ENCODE results near the gene NFKBIA. TPM values are rescaled to one million over a fixed set of nuclear protein-coding genes. Genes with fewer than 3 reads are reported as not detected.
"Not testable (repeated sequence)": the region's sequence is repeated elsewhere in the genome, so short reads cannot be mapped to it uniquely, and the experiment has no call there.

The NFKBIA gene
- total RNA-seq, 4 donors from 2014 or later = 139 to 441 (median 298) TPM

- peak; percentile 18 for DNase-seq
- Histone ChIP-seq H3K36me3 (no peaks in the 10 kb centered on the region), H3K4me1 (peaks cover 44 to 81% (median 55%) of the 10 kb centered on the region in 3 donors), H3K9me3 (no peaks in the 10 kb centered on the region), H3K27ac (peak overlapping the region; percentile 78 to 90 (median 86)), H3K27me3 (no peaks in the 10 kb centered on the region), H3K4me3 (no peak overlapping the region)
- WGBS, 2 donors = 43 to 54% methylated on average over 7 to 8 of the region's 13 CpGs
- intact Hi-C loops (cut with DNase I) = no loop called here
- peak in 1 of 4 donors; percentile 48 for TF ChIP-seq POLR2A (IDR thresholded peaks at IDR 0.05)
- TF ChIP-seq, protein P1, sequence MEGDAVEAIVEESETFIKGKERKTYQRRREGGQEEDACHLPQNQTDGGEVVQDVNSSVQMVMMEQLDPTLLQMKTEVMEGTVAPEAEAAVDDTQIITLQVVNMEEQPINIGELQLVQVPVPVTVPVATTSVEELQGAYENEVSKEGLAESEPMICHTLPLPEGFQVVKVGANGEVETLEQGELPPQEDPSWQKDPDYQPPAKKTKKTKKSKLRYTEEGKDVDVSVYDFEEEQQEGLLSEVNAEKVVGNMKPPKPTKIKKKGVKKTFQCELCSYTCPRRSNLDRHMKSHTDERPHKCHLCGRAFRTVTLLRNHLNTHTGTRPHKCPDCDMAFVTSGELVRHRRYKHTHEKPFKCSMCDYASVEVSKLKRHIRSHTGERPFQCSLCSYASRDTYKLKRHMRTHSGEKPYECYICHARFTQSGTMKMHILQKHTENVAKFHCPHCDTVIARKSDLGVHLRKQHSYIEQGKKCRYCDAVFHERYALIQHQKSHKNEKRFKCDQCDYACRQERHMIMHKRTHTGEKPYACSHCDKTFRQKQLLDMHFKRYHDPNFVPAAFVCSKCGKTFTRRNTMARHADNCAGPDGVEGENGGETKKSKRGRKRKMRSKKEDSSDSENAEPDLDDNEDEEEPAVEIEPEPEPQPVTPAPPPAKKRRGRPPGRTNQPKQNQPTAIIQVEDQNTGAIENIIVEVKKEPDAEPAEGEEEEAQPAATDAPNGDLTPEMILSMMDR (IDR thresholded peaks at IDR 0.05) = no peak
Observed at GRCh38 chr14:35365130-35366055, 39.2 kb downstream of the NFKBIA start.

- Histone ChIP-seq H3K27ac (peak overlapping the region in 1 of 4 donors; percentile 43), H3K4me1 (peaks cover 28 to 56% (median 32%) of the 10 kb centered on the region in 3 donors), H3K4me3 (no peak overlapping the region), H3K27me3 (no peaks in the 10 kb centered on the region), H3K9me3 (no peaks in the 10 kb centered on the region), H3K36me3 (no peaks in the 10 kb centered on the region)
- no peak for TF ChIP-seq POLR2A (IDR thresholded peaks at IDR 0.05)
- TF ChIP-seq, protein P1 (IDR thresholded peaks at IDR 0.05) = no peak
- intact Hi-C loops (cut with DNase I) = no loop called here
- DNase-seq = no peak
- WGBS, 2 donors = 73 to 79% methylated on average over 24 to 25 of the region's 25 CpGs
Observed at GRCh38 chr14:35362911-35363374, 41.6 kb downstream of the NFKBIA start.

DNA sequence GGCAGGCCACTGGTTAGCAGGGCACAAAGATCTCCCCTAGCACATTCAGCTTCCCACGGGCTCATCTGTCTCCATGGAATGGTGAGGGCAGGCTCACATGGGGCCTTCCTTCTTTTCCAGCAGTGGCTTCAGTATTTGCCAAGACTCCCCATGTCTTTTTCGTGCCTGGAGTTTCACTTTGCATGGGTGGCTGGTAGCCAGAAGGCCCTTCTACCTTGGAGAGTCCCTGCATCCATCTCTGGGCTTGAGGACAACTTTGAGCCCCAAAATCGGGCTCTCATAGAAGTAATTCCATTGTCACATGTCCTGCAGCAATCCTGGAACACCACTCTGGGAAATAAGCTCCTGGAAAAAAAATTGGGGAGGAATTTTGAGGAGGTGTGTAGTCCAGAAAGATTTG lies 42.1 kb downstream of the NFKBIA start:
- Histone ChIP-seq H3K9me3 (no peaks in the 10 kb centered on the region), H3K36me3 (no peaks in the 10 kb centered on the region), H3K27ac (no peak overlapping the region), H3K4me1 (peaks cover 23 to 51% (median 28%) of the 10 kb centered on the region in 3 donors), H3K27me3 (no peaks in the 10 kb centered on the region), H3K4me3 (no peak overlapping the region)
- intact Hi-C loops (cut with DNase I) = no loop called here
- DNase-seq = no peak
- TF ChIP-seq POLR2A (IDR thresholded peaks at IDR 0.05) = no peak
- TF ChIP-seq, protein P1 (IDR thresholded peaks at IDR 0.05) = no peak
- 33 to 50% methylated on average over 2 to 3 of the region's 3 CpGs for WGBS, 2 donors

DNA sequence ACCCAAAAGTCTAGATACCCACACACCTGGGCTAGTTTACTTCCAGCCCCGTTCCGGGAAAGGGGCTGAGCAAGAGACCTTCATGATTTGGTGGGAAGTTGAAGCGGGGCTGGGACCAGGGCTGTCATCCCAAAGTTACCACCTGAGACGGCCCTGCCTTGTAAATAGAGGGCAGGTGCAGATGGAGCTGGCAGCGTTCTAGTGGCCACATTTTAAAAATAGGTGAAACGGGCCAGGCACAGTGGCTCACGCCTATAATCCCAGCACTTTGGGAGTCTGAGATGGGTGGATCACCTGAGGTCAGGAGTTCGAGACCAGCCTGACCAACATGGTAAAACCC lies 43.4 kb downstream of the NFKBIA start:
- no peak overlapping the region for H3K27ac ChIP-seq
- H3K36me3 ChIP-seq = no peaks in the 10 kb centered on the region
- H3K4me3 ChIP-seq = no peak overlapping the region
- no peaks in the 10 kb centered on the region for H3K27me3 ChIP-seq
- H3K9me3 ChIP-seq = no peaks in the 10 kb centered on the region
- intact Hi-C loops (cut with DNase I) = no loop called here
- DNase-seq = no peak
- TF ChIP-seq POLR2A (IDR thresholded peaks at IDR 0.05) = no peak
- TF ChIP-seq, protein P1 (IDR thresholded peaks at IDR 0.05) = no peak
- 73 to 83% methylated on average over 5 to 8 of the region's 8 CpGs for WGBS, 2 donors
- peaks cover 14 to 48% (median 25%) of the 10 kb centered on the region in 3 donors for H3K4me1 ChIP-seq

DNA sequence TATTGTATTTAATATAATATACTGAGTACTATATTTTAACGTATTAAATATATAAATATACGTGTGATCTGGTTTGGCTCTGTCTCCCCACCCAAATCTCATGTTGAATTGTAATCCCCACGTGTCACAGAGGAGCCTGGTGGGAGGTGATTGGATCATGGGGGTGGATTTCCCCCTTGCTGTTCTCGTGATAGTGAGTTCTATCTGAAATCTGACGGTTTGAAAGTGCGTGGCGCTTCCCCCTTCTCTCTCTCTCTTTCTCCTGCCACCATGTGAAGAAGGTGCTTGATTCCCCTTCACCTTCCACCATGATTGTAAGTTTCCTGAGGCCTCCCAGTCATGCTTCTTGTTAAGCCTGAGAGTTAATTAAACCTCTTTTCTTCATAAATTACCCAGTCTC lies 44.9 kb downstream of the NFKBIA start:
- H3K4me3 ChIP-seq; H3K27me3 ChIP-seq; H3K9me3 ChIP-seq; DNase-seq; H3K36me3 ChIP-seq; H3K27ac ChIP-seq; intact Hi-C loops (cut with DNase I): not testable (repeated sequence)
- WGBS, 2 donors = 87 to 93% methylated on average over 7 of the region's 7 CpGs
- peaks cover 0 to 44% (median 11%) of the 10 kb centered on the region in 3 donors for H3K4me1 ChIP-seq
